SK-MEL-5 (cell line): ENCODE data around the gene SERPINA4. TPM values are rescaled to one million over a fixed set of nuclear protein-coding genes. Genes with fewer than 3 reads are reported as not detected.

Experiments
- DNase-seq: peaks from one replicate; pipeline ENCODE4 v3.0.0-alpha.2; 2016; ENCODE audit warnings: low read depth, low spot score
- in situ Hi-C: cut with HindIII; loops from 2 replicates; pipeline ENCODE4 v1.10.0; 2016; ENCODE audit warnings: low sequenced_read_pairs, high pct_unique_total_duplicates, low pct_unique_long_range_greater_than_20kb
- total RNA-seq: library from RNA; depleted of rRNA; stranded (reverse); fragments of >200 nt; shearing (Covaris generic); gene quantifications from 2 replicates; pipeline ENCODE4 v1.2.3, GENCODE V29; 2014

SERPINA4 gene
- total RNA-seq, 1 experiment from 2014 or later: not detected

GRCh38 chr14:94540031-94540794, 21.0 kb upstream of the SERPINA4 start:
- DNase-seq: peak; percentile 34
- in situ Hi-C loops: no loop called here

GRCh38 chr14:94541234-94541975, 19.8 kb upstream of the SERPINA4 start:
- DNase-seq: no peak
- in situ Hi-C loops: no loop called here

- in situ Hi-C loops: no loop called here
Measured at GRCh38 chr14:94542111-94542810, 19.0 kb upstream of the SERPINA4 start.

GRCh38 chr14:94542811-94543440, 18.3 kb upstream of the SERPINA4 start:
- DNase-seq: no peak
- in situ Hi-C loops: no loop called here

More at GRCh38 chr14:94542111-94542810, 19.0 kb upstream of the SERPINA4 start:
- no peak for DNase-seq

GRCh38 chr14:94543449-94544124, 17.7 kb upstream of the SERPINA4 start:
- no peak for DNase-seq
- in situ Hi-C loops: no loop called here

- no peak for DNase-seq
- in situ Hi-C loops: no loop called here
Measured at GRCh38 chr14:94544726-94545125, 16.5 kb upstream of the SERPINA4 start.

GRCh38 chr14:94545131-94545841, 16.0 kb upstream of the SERPINA4 start:
- in situ Hi-C loops: no loop called here
- no peak for DNase-seq

GRCh38 chr14:94547151-94547680, 14.0 kb upstream of the SERPINA4 start:
- in situ Hi-C loops: no loop called here

GRCh38 chr14:94547726-94548125, 13.5 kb upstream of the SERPINA4 start:
- in situ Hi-C loops: no loop called here

More at GRCh38 chr14:94547151-94547680, 14.0 kb upstream of the SERPINA4 start:
- DNase-seq: no peak

GRCh38 chr14:94548131-94548998, 12.9 kb upstream of the SERPINA4 start:
- DNase-seq: no peak
- in situ Hi-C loops: no loop called here

More at GRCh38 chr14:94547726-94548125, 13.5 kb upstream of the SERPINA4 start:
- no peak for DNase-seq

- DNase-seq: peak; percentile 62
- in situ Hi-C loops: no loop called here
Measured at GRCh38 chr14:94548999-94549985, 11.9 kb upstream of the SERPINA4 start.

GRCh38 chr14:94550041-94550440, 11.2 kb upstream of the SERPINA4 start:
- no peak for DNase-seq
- in situ Hi-C loops: no loop called here

GRCh38 chr14:94555991-94556390, 5.3 kb upstream of the SERPINA4 start:
- peak; percentile 22 for DNase-seq
- in situ Hi-C loops: no loop called here

- DNase-seq: no peak
- in situ Hi-C loops: no loop called here
Measured at GRCh38 chr14:94557327-94557726, 3.9 kb upstream of the SERPINA4 start.

- in situ Hi-C loops: no loop called here
- no peak for DNase-seq
Measured at GRCh38 chr14:94558842-94559241, 2.4 kb upstream of the SERPINA4 start.
